DMS 273 (cell line): ENCODE measurements around the gene TSC22D1.

Experiments used
- DNase-seq: peaks from one replicate; lab custom pipeline; 2025; ENCODE audit not compliant: unreplicated experiment; lab: John Stamatoyannopoulos, UW

The TSC22D1 gene

GRCh38 chr13:44432650-44433049, 143.5 kb downstream of the TSC22D1 start:
- no peak for DNase-seq

- no peak for DNase-seq
Measured at GRCh38 chr13:44431150-44431549, 145.0 kb downstream of the TSC22D1 start.

GRCh38 chr13:44429311-44429710, 146.8 kb downstream of the TSC22D1 start:
- no peak for DNase-seq

- DNase-seq, result no peak
Measured at GRCh38 chr13:44426461-44426860, 149.7 kb downstream of the TSC22D1 start.

- DNase-seq, result peak; percentile 48
Measured at GRCh38 chr13:44425815-44426078, 150.4 kb downstream of the TSC22D1 start.

- peak; percentile 48 for DNase-seq
Measured at GRCh38 chr13:44425041-44425814, 150.9 kb downstream of the TSC22D1 start.

- DNase-seq, result no peak
Measured at GRCh38 chr13:44423824-44424223, 152.3 kb downstream of the TSC22D1 start.

GRCh38 chr13:44422755-44423643, 153.1 kb downstream of the TSC22D1 start:
- no peak for DNase-seq

- no peak for DNase-seq
Measured at GRCh38 chr13:44421853-44422525, 154.1 kb downstream of the TSC22D1 start.

GRCh38 chr13:44420376-44421220, 155.5 kb downstream of the TSC22D1 start:
- no peak for DNase-seq

GRCh38 chr13:44417876-44418275, 158.3 kb downstream of the TSC22D1 start:
- no peak for DNase-seq

- no peak for DNase-seq
Measured at GRCh38 chr13:44417446-44417845, 158.7 kb downstream of the TSC22D1 start.

GRCh38 chr13:44416744-44417143, 159.4 kb downstream of the TSC22D1 start:
- DNase-seq, result no peak

GRCh38 chr13:44416301-44416700, 159.8 kb downstream of the TSC22D1 start:
- no peak for DNase-seq

GRCh38 chr13:44415815-44416214, 160.3 kb downstream of the TSC22D1 start:
- DNase-seq, result no peak

GRCh38 chr13:44414716-44415115, 161.4 kb downstream of the TSC22D1 start:
- DNase-seq, result no peak

GRCh38 chr13:44413095-44413494, 163.0 kb downstream of the TSC22D1 start:
- no peak for DNase-seq

- DNase-seq, result no peak
Measured at GRCh38 chr13:44412346-44412935, 163.7 kb downstream of the TSC22D1 start.

GRCh38 chr13:44411841-44412240, 164.3 kb downstream of the TSC22D1 start:
- no peak for DNase-seq

- no peak for DNase-seq
Measured at GRCh38 chr13:44410328-44410859, 165.7 kb downstream of the TSC22D1 start.
